NCI-H187 (cell line): ENCODE results near the gene ANKZF1.

Experiments
- DNase-seq, 2 experiments: peaks; one replicate each; lab custom pipeline; 2025; lab: John Stamatoyannopoulos, UW

ANKZF1 gene

GRCh38 chr2:219228041-219228910, 1.3 kb upstream of the ANKZF1 start:
- no peak for DNase-seq

GRCh38 chr2:219228911-219229304, 698 bp upstream of the ANKZF1 start:
- DNase-seq, result no peak

GRCh38 chr2:219230059-219230540, 494 bp downstream of the ANKZF1 start:
- no peak for DNase-seq

- DNase-seq, result no peak
Observed at GRCh38 chr2:219234331-219234730, 4.7 kb downstream of the ANKZF1 start.

GRCh38 chr2:219243291-219243761, 13.7 kb downstream of the ANKZF1 start:
- no peak for DNase-seq

- DNase-seq, result no peak
Observed at GRCh38 chr2:219244789-219245147, 15.2 kb downstream of the ANKZF1 start.

- DNase-seq, result peak; percentile 17 to 50
Observed at GRCh38 chr2:219245148-219245898, 15.7 kb downstream of the ANKZF1 start, which contains the start of the genes GLB1L and STK16. Gene GLB1L (minus strand): TSS chr2:219245444. CDS start chr2:219243573, 1,871 bp downstream. Gene STK16 (plus strand): TSS chr2:219245479. CDS start chr2:219246000, 521 bp downstream.

GRCh38 chr2:219245899-219246230, 16.3 kb downstream of the ANKZF1 start:
- DNase-seq, result no peak

GRCh38 chr2:219246559-219246958, 17.0 kb downstream of the ANKZF1 start:
- DNase-seq, result no peak

- DNase-seq, result no peak
Observed at GRCh38 chr2:219247678-219248642, 18.4 kb downstream of the ANKZF1 start.

- DNase-seq, result no peak
Observed at GRCh38 chr2:219248845-219249202, 19.2 kb downstream of the ANKZF1 start.

- DNase-seq, result no peak
Observed at GRCh38 chr2:219249203-219249980, 19.8 kb downstream of the ANKZF1 start.

- no peak for DNase-seq
Observed at GRCh38 chr2:219250049-219250781, 20.6 kb downstream of the ANKZF1 start.

GRCh38 chr2:219251656-219252055, 22.1 kb downstream of the ANKZF1 start:
- no peak for DNase-seq

- no peak for DNase-seq
Observed at GRCh38 chr2:219252084-219252483, 22.5 kb downstream of the ANKZF1 start.

GRCh38 chr2:219252570-219252899, 22.9 kb downstream of the ANKZF1 start:
- DNase-seq, result no peak

- no peak for DNase-seq
Observed at GRCh38 chr2:219252900-219253752, 23.5 kb downstream of the ANKZF1 start, which contains the start of gene TUBA4B. Gene TUBA4B (plus strand): TSS chr2:219253243. CDS start chr2:219253408, 165 bp downstream.

- peak; percentile 29 to 46 for DNase-seq
Observed at GRCh38 chr2:219253753-219254589, 24.4 kb downstream of the ANKZF1 start, which contains the start of gene TUBA4A. Gene TUBA4A (minus strand): TSS chr2:219253918. CDS start chr2:219253858, 60 bp downstream.
